ENCODE measurements around the gene PTPRA.
"Not testable (repeated sequence)": the region's sequence is repeated elsewhere in the genome, so short reads cannot be mapped to it uniquely, and the experiment has no call there.

GRCh38 chr20:2831206-2831605, 42.1 kb upstream of the PTPRA start:
- not testable (repeated sequence) for TF ChIP-seq CTCF, POLR2A (IDR thresholded peaks at IDR 0.05)

Data from heart left ventricle (tissue), 13 donors.